ENCODE measurements around the gene PIGN. TPM values are rescaled to one million over a fixed set of nuclear protein-coding genes. Genes with fewer than 3 reads are reported as not detected.

The PIGN gene
- polyA plus RNA-seq, 1 donor from 2014 or later, result 8.7 TPM

DNA sequence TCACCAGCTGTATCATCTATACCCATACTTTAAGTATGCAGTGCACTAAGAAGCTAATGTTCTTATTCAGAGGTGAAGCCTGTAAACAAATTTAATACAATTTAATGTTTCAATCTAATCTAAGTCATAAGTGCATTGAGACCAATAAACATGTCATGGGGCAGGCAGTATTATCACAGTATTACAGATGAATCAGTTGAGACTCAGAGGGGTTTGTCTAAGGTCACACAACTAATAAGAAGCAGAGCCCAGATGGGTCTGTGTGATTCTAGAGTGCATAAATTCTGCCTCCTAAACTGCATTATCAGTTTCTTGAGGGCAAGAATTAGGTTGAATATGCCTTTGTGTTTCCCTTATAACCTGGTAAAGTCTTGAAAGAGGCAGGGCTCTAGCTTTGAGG, 153.1 kb downstream of the PIGN start:
- no peaks in the 10 kb centered on the region for H3K27me3 ChIP-seq (ENCODE audit: insufficient read depth, low read depth, low read length)
- H3K36me3 ChIP-seq (ENCODE audit: insufficient read depth, low read length), result no peaks in the 10 kb centered on the region
- no peak overlapping the region for H3K4me2 ChIP-seq (ENCODE audit: low read length)
- no peak overlapping the region for H3K27ac ChIP-seq (ENCODE audit: low read length)
- no peak overlapping the region for H3K4me3 ChIP-seq (ENCODE audit: low read length)
- no peak overlapping the region for H2AFZ ChIP-seq (ENCODE audit: low read depth, low read length)
- no peaks in the 10 kb centered on the region for H3K79me2 ChIP-seq (replicated peaks; ENCODE audit: insufficient read depth, low read length)
- no peaks in the 10 kb centered on the region for H3F3A ChIP-seq (ENCODE audit: insufficient read depth, low read length, poor library complexity, severe bottlenecking)
- TF ChIP-seq TAF1 (IDR thresholded peaks at IDR 0.05; ENCODE audit: low read depth) (no peak), REST (IDR thresholded peaks at IDR 0.05; ENCODE audit: borderline replicate concordance) (no peak), RAD21 (conservative IDR thresholded peaks at IDR 0.05) (no peak), POLR2AphosphoS5 (IDR thresholded peaks at IDR 0.05) (no peak), EZH2 (IDR thresholded peaks at IDR 0.05; ENCODE audit: borderline replicate concordance, insufficient read depth, low read length, poor library complexity, severe bottlenecking) (no peak), MXI1 (conservative IDR thresholded peaks at IDR 0.05; ENCODE audit: poor library complexity, severe bottlenecking) (no peak), EP300 (conservative IDR thresholded peaks at IDR 0.05; ENCODE audit: poor library complexity, severe bottlenecking) (no peak), SMC3 (conservative IDR thresholded peaks at IDR 0.05; ENCODE audit: poor library complexity) (no peak)
- TF ChIP-seq, protein P1, sequence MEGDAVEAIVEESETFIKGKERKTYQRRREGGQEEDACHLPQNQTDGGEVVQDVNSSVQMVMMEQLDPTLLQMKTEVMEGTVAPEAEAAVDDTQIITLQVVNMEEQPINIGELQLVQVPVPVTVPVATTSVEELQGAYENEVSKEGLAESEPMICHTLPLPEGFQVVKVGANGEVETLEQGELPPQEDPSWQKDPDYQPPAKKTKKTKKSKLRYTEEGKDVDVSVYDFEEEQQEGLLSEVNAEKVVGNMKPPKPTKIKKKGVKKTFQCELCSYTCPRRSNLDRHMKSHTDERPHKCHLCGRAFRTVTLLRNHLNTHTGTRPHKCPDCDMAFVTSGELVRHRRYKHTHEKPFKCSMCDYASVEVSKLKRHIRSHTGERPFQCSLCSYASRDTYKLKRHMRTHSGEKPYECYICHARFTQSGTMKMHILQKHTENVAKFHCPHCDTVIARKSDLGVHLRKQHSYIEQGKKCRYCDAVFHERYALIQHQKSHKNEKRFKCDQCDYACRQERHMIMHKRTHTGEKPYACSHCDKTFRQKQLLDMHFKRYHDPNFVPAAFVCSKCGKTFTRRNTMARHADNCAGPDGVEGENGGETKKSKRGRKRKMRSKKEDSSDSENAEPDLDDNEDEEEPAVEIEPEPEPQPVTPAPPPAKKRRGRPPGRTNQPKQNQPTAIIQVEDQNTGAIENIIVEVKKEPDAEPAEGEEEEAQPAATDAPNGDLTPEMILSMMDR (IDR thresholded peaks at IDR 0.05; ENCODE audit: poor library complexity, severe bottlenecking), result no peak
- H3K9me2 ChIP-seq (ENCODE audit: insufficient read depth, low read length), result no peaks in the 10 kb centered on the region
- no peak overlapping the region for H3K9ac ChIP-seq (ENCODE audit: low read length)
- H4K20me1 ChIP-seq (ENCODE audit: insufficient read depth), result no peaks in the 10 kb centered on the region
- no peaks in the 10 kb centered on the region for H3K9me3 ChIP-seq (ENCODE audit: low read length)

GRCh38 chr18:62033207-62033606, 153.6 kb downstream of the PIGN start:
- no peak overlapping the region for H2AFZ ChIP-seq (ENCODE audit: low read depth, low read length)
- H3K79me2 ChIP-seq (replicated peaks; ENCODE audit: insufficient read depth, low read length), result no peaks in the 10 kb centered on the region
- no peaks in the 10 kb centered on the region for H4K20me1 ChIP-seq (ENCODE audit: insufficient read depth)
- H3K9ac ChIP-seq (ENCODE audit: low read length), result no peak overlapping the region
- TF ChIP-seq RAD21 (conservative IDR thresholded peaks at IDR 0.05), result no peak
- TF ChIP-seq EP300 (conservative IDR thresholded peaks at IDR 0.05; ENCODE audit: poor library complexity, severe bottlenecking), result no peak
- TF ChIP-seq REST (IDR thresholded peaks at IDR 0.05; ENCODE audit: borderline replicate concordance), result no peak
- no peak for TF ChIP-seq EZH2 (IDR thresholded peaks at IDR 0.05; ENCODE audit: borderline replicate concordance, insufficient read depth, low read length, poor library complexity, severe bottlenecking)
- TF ChIP-seq SMC3 (conservative IDR thresholded peaks at IDR 0.05; ENCODE audit: poor library complexity), result no peak
- TF ChIP-seq POLR2AphosphoS5 (IDR thresholded peaks at IDR 0.05), result no peak
- TF ChIP-seq MXI1 (conservative IDR thresholded peaks at IDR 0.05; ENCODE audit: poor library complexity, severe bottlenecking), result no peak
- TF ChIP-seq TAF1 (IDR thresholded peaks at IDR 0.05; ENCODE audit: low read depth), result no peak
- TF ChIP-seq, protein P1 (IDR thresholded peaks at IDR 0.05; ENCODE audit: poor library complexity, severe bottlenecking), result no peak
- H3K27ac ChIP-seq (ENCODE audit: low read length), result no peak overlapping the region
- H3K4me3 ChIP-seq (ENCODE audit: low read length), result no peak overlapping the region
- no peaks in the 10 kb centered on the region for H3K27me3 ChIP-seq (ENCODE audit: insufficient read depth, low read depth, low read length)
- H3K4me2 ChIP-seq (ENCODE audit: low read length), result no peak overlapping the region
- H3F3A ChIP-seq (ENCODE audit: insufficient read depth, low read length, poor library complexity, severe bottlenecking), result no peaks in the 10 kb centered on the region
- no peaks in the 10 kb centered on the region for H3K9me2 ChIP-seq (ENCODE audit: insufficient read depth, low read length)
- no peaks in the 10 kb centered on the region for H3K9me3 ChIP-seq (ENCODE audit: low read length)
- H3K36me3 ChIP-seq (ENCODE audit: insufficient read depth, low read length), result no peaks in the 10 kb centered on the region

Measured in neural cell (in vitro differentiated cells).